ENCODE data around the gene ECM1. TPM values are rescaled to one million over a fixed set of nuclear protein-coding genes. Genes with fewer than 3 reads are reported as not detected.

The ECM1 gene
- polyA plus RNA-seq, 6 donors from 2014 or later, result not detected

DNA sequence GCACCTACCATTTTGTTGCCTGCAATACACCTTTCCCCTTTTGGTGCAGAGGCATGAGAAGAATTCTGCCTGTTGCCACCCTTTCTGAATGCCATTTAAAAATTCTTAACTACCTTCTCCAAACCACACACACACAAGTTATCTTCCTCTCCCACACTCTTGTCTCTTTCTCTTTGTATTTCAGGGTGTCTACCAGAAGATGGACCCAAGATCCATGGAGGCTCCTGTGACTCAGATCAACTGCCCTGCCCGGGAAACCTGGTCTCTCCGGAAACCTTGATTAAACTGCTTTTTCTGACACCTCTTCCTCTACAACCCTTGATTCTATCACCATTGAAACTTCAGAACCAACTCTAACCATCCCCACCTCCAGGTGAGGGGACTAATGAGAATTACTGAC is 23.0 kb upstream of the ECM1 start:
- ATAC-seq (ENCODE audit: low read depth in 2 of 2) (no peak), DNase-seq (no peak)
- no peaks in the 10 kb centered on the region for H3K9me3 Mint-ChIP-seq
- peaks cover 4 to 14% of the 10 kb centered on the region in 2 donors for H3K36me3 Mint-ChIP-seq
- peak overlapping the region in 4 of 8 donors; percentile 11 to 59 (median 34) for H3K4me3 Mint-ChIP-seq
- H3K27me3 Mint-ChIP-seq, result no peaks in the 10 kb centered on the region
- H3K4me1 Mint-ChIP-seq, result peaks cover 12 to 25% (median 22%) of the 10 kb centered on the region in 3 donors
- peak overlapping the region in 2 of 6 donors; percentile 1 to 13 for H3K27ac Mint-ChIP-seq

DNA sequence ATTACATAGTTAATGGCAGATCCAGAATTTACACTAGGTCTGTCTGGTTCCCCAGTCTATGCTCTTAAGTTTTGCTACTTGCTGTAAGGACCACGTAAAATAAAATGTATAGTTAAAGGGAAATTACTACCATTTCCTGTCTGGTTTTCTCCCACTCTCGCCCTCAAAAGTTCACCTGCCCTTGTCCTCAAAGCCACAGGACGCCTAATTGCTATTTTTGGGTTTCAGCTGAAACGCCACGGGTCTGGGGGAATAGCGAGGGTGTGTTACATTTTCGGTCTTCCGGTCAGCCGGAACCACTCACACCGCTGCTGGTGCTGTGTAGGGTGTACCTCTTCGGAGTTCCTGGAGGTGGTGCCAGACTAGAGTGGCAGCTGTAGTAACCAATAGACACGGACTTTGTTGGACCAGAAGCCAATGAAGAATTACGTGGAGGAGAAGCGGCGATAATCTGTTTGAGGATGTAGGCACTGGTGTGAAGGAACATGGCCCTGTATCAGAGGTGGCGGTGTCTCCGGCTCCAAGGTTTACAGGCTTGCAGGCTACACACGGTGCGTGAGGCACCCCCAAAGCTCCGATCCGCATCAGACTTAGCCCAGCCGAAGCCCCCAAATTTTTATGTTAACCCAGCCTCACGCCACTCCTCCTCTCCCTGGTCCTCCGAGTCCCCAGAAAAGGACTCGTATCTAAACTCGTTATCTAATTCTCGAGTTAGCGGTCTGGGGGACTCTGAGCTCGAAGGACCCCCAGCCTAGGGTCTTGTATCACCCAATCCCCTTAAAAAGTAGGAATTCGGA is 20.7 kb upstream of the ECM1 start, which contains the start of gene TARS2:
Gene TARS2, plus strand, starts transcription at position 454 of the 797 bp plus-strand sequence. Its CDS starts 32 bp downstream, at position 486.
- H3K4me3 Mint-ChIP-seq, result peak within 1 kb of the TSS; percentile 95 to 100 (median 98)
- no peaks in the 10 kb centered on the region for H3K27me3 Mint-ChIP-seq
- peak within 1 kb of the TSS; percentile 97 to 99 (median 99) for H3K27ac Mint-ChIP-seq
- H3K4me1 Mint-ChIP-seq, result peaks cover 16 to 25% (median 22%) of the 10 kb centered on the region in 3 donors
- peaks cover 18 to 22% of the 10 kb centered on the region in 2 donors for H3K36me3 Mint-ChIP-seq
- no peaks in the 10 kb centered on the region for H3K9me3 Mint-ChIP-seq
- DNase-seq, result peak; percentile 96
- ATAC-seq (ENCODE audit: low read depth in 2 of 2), result peak; percentile 98 to 99

DNA sequence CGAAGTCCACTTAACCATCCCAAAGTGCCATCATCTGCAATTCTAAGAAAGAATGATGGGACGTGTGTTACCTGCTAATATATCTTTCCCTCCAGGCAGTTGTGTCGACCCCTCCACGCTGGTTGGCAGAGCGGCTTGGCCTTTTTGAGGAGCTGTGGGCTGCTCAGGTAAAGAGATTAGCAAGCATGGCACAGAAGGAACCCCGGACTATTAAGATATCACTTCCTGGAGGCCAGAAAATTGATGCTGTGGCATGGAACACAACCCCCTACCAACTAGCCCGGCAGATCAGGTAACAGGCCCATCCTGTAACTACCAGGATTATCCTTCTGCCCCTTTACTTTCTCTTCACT is 20.2 kb upstream of the ECM1 start:
- no peak for DNase-seq

DNA sequence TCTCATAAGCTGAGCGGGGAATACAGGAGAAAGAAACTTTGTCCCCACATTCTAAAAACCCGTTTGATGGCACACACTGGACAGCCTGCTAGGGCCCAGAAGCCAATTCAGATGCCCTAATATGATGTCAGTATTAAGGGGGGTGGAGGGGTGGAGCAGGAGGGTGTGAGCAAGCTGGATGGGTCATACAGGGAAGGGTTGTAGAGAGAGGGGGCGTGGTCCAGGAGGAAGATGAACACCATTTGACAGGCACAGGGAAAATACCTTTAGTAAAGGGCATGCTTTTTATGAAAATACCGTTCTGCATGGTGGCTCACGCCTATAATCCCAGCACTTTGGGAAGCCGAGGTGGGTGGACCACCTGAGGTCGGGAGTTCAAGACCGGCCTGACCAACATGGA is 14.7 kb upstream of the ECM1 start:
- H3K27me3 Mint-ChIP-seq, result no peaks in the 10 kb centered on the region
- ATAC-seq (ENCODE audit: low read depth in 2 of 2), result no peak
- DNase-seq, result no peak
- no peak overlapping the region for H3K27ac Mint-ChIP-seq
- peaks cover 7 to 16% (median 10%) of the 10 kb centered on the region in 3 donors for H3K4me1 Mint-ChIP-seq
- peaks cover 18 to 31% of the 10 kb centered on the region in 2 donors for H3K36me3 Mint-ChIP-seq
- H3K4me3 Mint-ChIP-seq, result no peak overlapping the region
- H3K9me3 Mint-ChIP-seq, result no peaks in the 10 kb centered on the region

More for the DNA sequence above, 20.2 kb upstream of the ECM1 start:
- peak overlapping the region; percentile 97 to 99 (median 99) for H3K27ac Mint-ChIP-seq
- ATAC-seq (ENCODE audit: low read depth in 2 of 2), result no peak
- peaks cover 16 to 25% (median 22%) of the 10 kb centered on the region in 3 donors for H3K4me1 Mint-ChIP-seq
- H3K4me3 Mint-ChIP-seq, result peak overlapping the region; percentile 95 to 100 (median 98)
- no peaks in the 10 kb centered on the region for H3K27me3 Mint-ChIP-seq
- H3K36me3 Mint-ChIP-seq, result peaks cover 18 to 22% of the 10 kb centered on the region in 2 donors
- no peaks in the 10 kb centered on the region for H3K9me3 Mint-ChIP-seq

DNA sequence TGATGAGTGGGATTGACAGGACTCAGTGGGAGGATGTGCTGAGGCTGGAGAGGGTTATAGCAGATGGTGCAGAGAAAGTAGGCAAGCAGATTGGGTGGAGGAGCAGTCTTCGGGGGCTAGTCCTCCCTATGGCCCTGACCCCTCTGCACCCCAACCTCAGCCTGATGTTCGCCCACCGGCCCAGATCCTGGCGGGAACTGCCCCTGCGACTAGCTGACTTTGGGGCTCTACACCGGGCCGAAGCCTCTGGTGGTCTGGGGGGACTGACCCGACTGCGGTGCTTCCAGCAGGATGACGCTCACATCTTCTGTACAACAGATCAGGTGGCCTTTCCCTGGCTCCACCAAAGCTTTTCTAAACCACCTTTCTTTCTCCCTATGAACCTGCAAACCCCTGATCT is 9.6 kb upstream of the ECM1 start:
- H3K9me3 Mint-ChIP-seq, result no peaks in the 10 kb centered on the region
- peak overlapping the region in 1 of 6 donors; percentile 35 for H3K27ac Mint-ChIP-seq
- H3K36me3 Mint-ChIP-seq, result peaks cover 8 to 40% of the 10 kb centered on the region in 2 donors
- peaks cover 0 to 4% (median 0%) of the 10 kb centered on the region in 3 donors for H3K4me1 Mint-ChIP-seq
- DNase-seq (no peak), ATAC-seq (ENCODE audit: low read depth in 2 of 2) (no peak)
- H3K27me3 Mint-ChIP-seq, result no peaks in the 10 kb centered on the region
- H3K4me3 Mint-ChIP-seq, result no peak overlapping the region

DNA sequence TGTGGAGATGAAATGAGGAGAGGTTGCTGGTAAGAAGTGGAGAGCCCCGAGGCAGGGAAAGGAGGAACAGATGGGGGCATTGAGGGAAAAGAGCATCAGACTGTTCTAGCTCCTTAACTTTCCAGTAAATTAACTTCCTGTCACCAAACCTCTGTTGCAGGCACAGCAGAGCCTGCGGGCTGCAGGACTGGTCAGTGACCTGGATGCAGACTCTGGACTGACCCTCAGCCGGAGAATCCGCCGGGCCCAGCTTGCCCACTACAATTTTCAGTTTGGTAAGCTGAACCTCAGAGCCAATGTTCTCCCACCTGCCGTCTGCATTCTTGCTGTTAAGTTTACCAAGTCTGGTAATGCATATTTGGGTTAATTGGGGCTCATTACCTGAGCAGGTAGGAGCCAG is 2.5 kb upstream of the ECM1 start:
- peaks cover 0 to 7% (median 6%) of the 10 kb centered on the region in 3 donors for H3K4me1 Mint-ChIP-seq
- no peak overlapping the region for H3K27ac Mint-ChIP-seq
- H3K4me3 Mint-ChIP-seq, result no peak overlapping the region
- H3K36me3 Mint-ChIP-seq, result peaks cover 12 to 34% of the 10 kb centered on the region in 2 donors
- H3K27me3 Mint-ChIP-seq, result no peaks in the 10 kb centered on the region
- ATAC-seq (ENCODE audit: low read depth in 2 of 2), result no peak
- no peak for DNase-seq
- H3K9me3 Mint-ChIP-seq, result no peaks in the 10 kb centered on the region

DNA sequence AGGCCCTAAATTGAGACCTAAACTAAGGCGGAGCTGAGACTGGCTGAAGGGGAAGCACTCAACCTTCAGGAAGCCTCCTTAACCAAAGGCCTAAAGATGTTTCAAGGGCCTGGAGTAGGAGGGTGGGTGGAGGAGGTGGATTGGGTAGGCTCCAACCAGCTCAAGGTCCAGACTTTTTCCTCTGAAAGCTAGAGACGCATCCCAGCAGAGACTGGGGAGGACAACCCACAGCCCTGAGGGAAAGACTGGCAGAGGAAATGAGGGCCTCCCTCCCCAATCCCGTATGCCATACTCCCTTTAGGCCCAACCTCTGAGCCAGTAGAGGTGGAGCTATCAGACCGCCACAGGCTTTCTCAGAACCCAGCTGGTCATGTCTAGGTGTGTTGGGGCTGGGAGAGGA is 1.1 kb downstream of the ECM1 start:
- H3K27ac Mint-ChIP-seq, result peak overlapping the region in 2 of 6 donors; percentile 42 to 47
- DNase-seq, result no peak
- H3K4me1 Mint-ChIP-seq, result peaks cover under 1 to 13% (median 11%) of the 10 kb centered on the region in 3 donors
- peaks cover 8 to 23% of the 10 kb centered on the region in 2 donors for H3K36me3 Mint-ChIP-seq
- no peaks in the 10 kb centered on the region for H3K9me3 Mint-ChIP-seq
- no peak overlapping the region for H3K4me3 Mint-ChIP-seq
- no peak for ATAC-seq (ENCODE audit: low read depth in 2 of 2)
- H3K27me3 Mint-ChIP-seq, result no peaks in the 10 kb centered on the region

DNA sequence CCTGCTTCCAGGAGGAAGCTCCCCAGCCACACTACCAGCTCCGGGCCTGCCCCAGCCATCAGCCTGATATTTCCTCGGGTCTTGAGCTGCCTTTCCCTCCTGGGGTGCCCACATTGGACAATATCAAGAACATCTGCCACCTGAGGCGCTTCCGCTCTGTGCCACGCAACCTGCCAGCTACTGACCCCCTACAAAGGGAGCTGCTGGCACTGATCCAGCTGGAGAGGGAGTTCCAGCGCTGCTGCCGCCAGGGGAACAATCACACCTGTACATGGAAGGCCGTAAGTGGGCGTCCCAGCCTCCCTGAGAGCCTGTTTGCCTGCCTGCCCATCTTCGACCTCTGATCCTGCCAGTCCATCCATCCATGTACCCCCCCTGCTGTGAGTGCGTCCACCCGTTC is 3.6 kb downstream of the ECM1 start:
- no peaks in the 10 kb centered on the region for H3K27me3 Mint-ChIP-seq
- H3K4me3 Mint-ChIP-seq, result peak overlapping the region in 2 of 8 donors; percentile 68 to 84
- ATAC-seq (ENCODE audit: low read depth in 2 of 2) (no peak), DNase-seq (no peak)
- no peaks in the 10 kb centered on the region for H3K9me3 Mint-ChIP-seq
- peak overlapping the region in 3 of 6 donors; percentile 26 to 84 (median 53) for H3K27ac Mint-ChIP-seq
- peaks cover 0 to 7% of the 10 kb centered on the region in 2 donors for H3K36me3 Mint-ChIP-seq
- H3K4me1 Mint-ChIP-seq, result peaks cover 14 to 30% (median 26%) of the 10 kb centered on the region in 3 donors

DNA sequence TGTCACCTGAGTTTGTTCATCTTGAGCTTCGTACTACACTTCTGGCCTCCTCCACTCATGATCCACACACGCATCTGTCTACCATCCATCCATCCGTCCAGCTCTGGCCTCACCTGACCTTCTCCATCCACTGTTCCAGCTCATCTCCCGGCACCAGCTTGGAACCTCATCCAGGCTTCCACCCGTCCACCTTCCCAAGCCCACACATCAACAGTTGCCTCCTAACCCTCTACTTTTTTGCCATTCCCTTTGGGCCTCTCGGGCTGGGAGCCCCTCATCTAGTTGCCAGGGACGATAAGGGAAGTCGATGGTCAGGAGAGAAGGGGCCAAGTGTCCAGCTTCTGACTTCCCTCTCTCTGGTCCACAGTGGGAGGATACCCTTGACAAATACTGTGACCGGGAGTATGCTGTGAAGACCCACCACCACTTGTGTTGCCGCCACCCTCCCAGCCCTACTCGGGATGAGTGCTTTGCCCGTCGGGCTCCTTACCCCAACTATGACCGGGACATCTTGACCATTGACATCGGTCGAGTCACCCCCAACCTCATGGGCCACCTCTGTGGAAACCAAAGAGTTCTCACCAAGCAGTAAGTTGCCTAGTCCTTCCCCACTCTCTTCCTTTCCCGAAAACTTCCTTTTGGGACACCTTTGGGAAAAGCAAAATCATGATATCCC is 4.2 kb downstream of the ECM1 start:
- DNase-seq (no peak), ATAC-seq (ENCODE audit: low read depth in 2 of 2) (no peak)
- peaks cover 20 to 35% (median 30%) of the 10 kb centered on the region in 3 donors for H3K4me1 Mint-ChIP-seq
- H3K27ac Mint-ChIP-seq, result peak overlapping the region in 2 of 6 donors; percentile 53 to 84
- peaks cover 0 to 7% of the 10 kb centered on the region in 2 donors for H3K36me3 Mint-ChIP-seq
- no peaks in the 10 kb centered on the region for H3K9me3 Mint-ChIP-seq
- peak overlapping the region in 2 of 8 donors; percentile 62 to 84 for H3K4me3 Mint-ChIP-seq
- no peaks in the 10 kb centered on the region for H3K27me3 Mint-ChIP-seq

DNA sequence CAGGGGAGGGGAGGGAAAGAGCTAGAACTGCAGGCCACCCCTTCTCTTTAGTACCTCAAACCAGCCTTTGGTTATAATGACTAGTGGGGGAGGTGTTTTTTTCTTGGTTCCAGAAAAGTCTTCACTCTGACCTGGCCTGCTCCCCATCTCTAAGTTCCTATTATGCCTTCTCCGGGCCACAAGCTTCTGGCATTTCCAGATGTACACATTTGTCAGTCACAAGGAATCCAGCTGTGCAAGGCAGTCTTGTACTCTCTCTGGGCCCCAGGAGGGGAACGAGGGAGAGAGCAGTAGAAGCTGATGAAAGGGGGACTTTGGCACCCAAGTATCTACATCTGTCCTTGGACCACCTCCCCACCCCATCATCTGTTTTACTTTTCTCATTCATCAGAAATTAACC is 4.9 kb downstream of the ECM1 start:
- Mint-ChIP-seq H3K27ac (peak overlapping the region in 2 of 6 donors; percentile 47 to 74), H3K27me3 (no peaks in the 10 kb centered on the region), H3K4me3 (peak overlapping the region in 2 of 8 donors; percentile 62 to 84), H3K9me3 (no peaks in the 10 kb centered on the region), H3K4me1 (peaks cover 27 to 43% (median 37%) of the 10 kb centered on the region in 3 donors), H3K36me3 (peaks cover 0 to 3% of the 10 kb centered on the region in 2 donors)
- ATAC-seq (ENCODE audit: low read depth in 2 of 2) (no peak), DNase-seq (no peak)

DNA sequence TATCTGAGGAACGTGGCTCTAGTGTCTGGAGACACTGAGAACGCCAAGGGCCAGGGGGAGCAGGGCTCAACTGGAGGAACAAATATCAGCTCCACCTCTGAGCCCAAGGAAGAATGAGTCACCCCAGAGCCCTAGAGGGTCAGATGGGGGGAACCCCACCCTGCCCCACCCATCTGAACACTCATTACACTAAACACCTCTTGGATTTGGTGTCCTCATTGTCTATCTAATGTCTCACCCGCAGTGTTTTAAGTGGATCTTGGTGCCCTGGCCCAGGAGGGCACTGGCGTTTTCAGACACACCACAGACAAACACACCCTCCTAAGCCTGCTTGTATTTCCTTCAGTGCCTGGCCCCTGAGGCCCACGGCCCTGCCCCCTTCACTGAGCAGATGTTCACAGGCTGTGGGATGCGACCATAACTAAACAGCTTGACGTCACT is 5.5 kb downstream of the ECM1 start:
- Mint-ChIP-seq H3K4me1 (peaks cover 28 to 43% (median 37%) of the 10 kb centered on the region in 3 donors), H3K36me3 (no peaks in the 10 kb centered on the region), H3K27ac (peak overlapping the region in 3 of 6 donors; percentile 47 to 74 (median 60)), H3K9me3 (no peaks in the 10 kb centered on the region), H3K27me3 (no peaks in the 10 kb centered on the region), H3K4me3 (peak overlapping the region in 3 of 8 donors; percentile 55 to 90 (median 84))
- no peak for DNase-seq
- ATAC-seq (ENCODE audit: low read depth in 2 of 2), result no peak

DNA sequence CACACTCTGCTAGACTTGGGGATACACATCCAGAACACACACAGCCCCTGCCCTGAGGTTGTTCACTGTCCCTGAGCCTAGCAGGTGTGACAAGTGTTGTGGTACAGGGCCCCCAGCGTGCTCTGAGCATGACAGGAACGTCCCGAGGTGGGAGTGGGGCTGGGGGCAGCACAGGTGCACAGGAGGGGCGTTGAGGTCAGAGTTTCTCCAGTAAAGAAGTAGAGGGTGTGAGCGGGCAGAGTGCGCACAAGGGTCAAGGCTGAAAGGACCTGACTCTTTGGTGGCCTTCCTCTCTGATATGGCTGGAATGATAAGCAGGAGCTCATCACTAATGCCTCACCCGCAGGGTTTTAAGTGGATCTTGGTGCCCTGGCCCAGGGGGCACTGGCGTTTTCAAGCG is 6.4 kb downstream of the ECM1 start:
- ATAC-seq (ENCODE audit: low read depth in 2 of 2) (no peak), DNase-seq (no peak)
- Mint-ChIP-seq H3K36me3 (no peaks in the 10 kb centered on the region), H3K4me3 (peak overlapping the region; percentile 74 to 96 (median 92)), H3K4me1 (peaks cover 28 to 43% (median 37%) of the 10 kb centered on the region in 3 donors), H3K9me3 (no peaks in the 10 kb centered on the region), H3K27ac (peak overlapping the region in 4 of 6 donors; percentile 6 to 95 (median 62)), H3K27me3 (no peaks in the 10 kb centered on the region)

DNA sequence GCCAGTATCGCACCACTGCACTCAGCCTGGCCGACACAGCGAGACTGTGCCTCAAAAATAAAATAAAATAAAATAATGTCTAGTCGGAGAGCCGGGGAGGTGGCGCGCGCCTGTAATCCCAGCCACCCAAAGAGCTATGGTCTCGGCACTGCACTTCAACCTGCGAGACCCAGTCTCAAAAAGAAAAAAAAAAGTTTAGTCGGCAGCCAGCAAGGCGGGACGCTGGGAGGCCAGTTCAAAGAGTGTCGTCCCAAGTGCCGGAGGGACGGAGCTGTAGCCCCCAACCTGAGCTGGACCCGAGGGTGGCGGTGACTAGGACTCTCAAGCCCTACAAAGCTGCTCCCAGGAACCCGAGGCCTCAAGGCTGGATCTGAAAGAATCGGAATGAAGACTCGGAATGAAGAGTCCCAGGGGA is 7.0 kb downstream of the ECM1 start:
- Mint-ChIP-seq H3K27me3 (no peaks in the 10 kb centered on the region), H3K27ac (peak overlapping the region in 5 of 6 donors; percentile 60 to 95 (median 94)), H3K9me3 (no peaks in the 10 kb centered on the region), H3K36me3 (no peaks in the 10 kb centered on the region), H3K4me3 (peak overlapping the region; percentile 84 to 96 (median 94)), H3K4me1 (peaks cover 28 to 41% (median 36%) of the 10 kb centered on the region in 3 donors)
- ATAC-seq (ENCODE audit: low read depth in 2 of 2) (no peak), DNase-seq (no peak)

All from naive B cell (primary cell).